AG09319 (cell line): ENCODE data around the gene EYS.

Experiments used
- DNase-seq: peaks from one replicate; pipeline ENCODE4 v3.0.0-alpha.2; 2010; ENCODE audit warnings: low read depth; ENCODE audit errors: extremely low read depth
- CTCF ChIP-seq: IDR thresholded peaks from 2 replicates; pipeline ENCODE4 v1.5.1; 2011; ENCODE audit warnings: low read depth, mild to moderate bottlenecking, inconsistent platforms, low read length, moderate library complexity

The EYS gene

GRCh38 chr6:63926950-63927927 is 1779.8 kb downstream of the EYS start:
- no peak for TF ChIP-seq CTCF
- DNase-seq, result no peak

- no peak for TF ChIP-seq CTCF
- DNase-seq, result no peak
Observed at GRCh38 chr6:63926258-63926780, 1780.7 kb downstream of the EYS start.

DNA sequence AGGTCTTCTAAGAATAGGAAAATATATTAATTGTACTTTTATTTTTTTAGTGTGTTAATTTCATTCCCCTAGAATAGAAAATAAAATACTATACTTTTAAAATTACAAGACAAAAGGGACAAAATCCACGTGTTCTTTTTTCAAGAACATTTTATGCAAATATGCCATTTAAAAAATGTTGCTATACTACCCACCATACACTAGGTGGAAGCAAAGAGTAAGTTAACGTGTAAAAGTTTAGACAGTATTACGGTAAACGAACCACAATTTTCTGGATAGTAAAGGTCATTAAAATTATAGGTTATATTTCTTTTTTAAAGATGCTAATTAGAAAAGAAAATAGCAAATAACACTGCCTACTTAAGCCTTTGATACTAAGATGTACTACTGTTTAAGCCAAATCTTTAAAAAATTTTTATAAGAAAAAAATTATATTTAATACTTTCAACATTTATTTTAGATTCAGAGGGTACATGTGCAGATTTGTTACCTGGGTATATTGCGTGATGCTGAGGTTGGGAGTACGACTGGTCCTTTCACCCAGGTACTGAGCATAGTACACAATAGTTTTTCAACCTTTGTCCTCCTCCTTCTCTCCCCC is 1783.8 kb downstream of the EYS start:
- TF ChIP-seq CTCF, result peak; percentile 65
- no peak for DNase-seq

- TF ChIP-seq CTCF, result no peak
- DNase-seq, result no peak
Observed at GRCh38 chr6:63919556-63920110, 1787.4 kb downstream of the EYS start.

DNA sequence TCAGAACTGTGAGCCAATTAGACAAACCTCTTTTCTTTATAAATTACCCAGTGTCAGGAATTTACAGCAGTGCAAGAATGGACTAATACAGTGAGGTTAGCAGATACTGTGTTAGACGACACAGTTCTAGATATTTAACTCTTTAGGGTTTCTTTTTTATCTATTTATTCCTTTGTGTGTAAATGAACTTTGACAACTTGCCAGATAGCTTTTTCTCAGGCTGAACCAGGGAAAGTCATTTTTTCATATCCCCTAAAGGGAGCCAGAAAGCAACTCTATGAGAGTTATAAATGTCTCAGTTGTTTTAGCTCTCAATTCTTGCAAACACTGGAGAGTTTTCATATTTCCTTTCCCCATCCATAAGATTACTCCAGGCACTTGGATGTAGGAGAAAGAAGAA is 1794.1 kb downstream of the EYS start:
- DNase-seq, result no peak
- TF ChIP-seq CTCF, result no peak

DNA sequence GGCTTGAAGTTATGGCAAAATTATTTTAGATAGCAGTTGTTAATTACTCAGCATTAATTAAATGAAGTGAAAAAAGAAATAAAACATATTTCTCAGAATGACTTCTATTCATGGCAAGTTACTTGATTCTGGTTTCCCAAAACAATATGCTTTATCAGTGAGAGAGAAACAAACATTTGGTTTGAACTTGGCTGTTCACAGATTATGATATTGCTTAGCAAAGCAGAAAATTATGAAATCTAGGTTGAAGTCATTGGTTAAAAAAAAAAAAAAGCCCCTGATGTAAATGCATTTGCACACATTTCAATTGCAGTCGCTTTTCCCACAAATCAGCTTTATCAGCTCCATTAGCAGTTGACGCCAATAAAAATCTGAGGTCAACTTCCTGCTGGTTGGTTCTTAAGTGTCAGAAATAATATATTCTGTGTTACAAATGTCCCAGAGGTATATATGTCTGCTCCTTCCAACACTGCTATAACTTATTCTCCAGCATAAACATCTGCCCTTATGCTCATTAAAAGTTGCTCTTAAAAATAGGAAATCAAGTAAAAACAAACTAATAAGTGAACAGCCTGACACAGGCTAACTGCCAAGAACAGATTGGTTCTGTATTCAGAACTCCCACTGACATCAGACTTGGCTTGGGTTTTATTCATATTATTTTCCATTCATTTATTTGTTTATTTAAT is 1796.0 kb downstream of the EYS start:
- DNase-seq, result no peak
- no peak for TF ChIP-seq CTCF
